Activated T-cell treated with anti-CD3 and anti-CD28 coated beads for 4 hours (primary cell): ENCODE results near the gene PRR35.
"Not testable (repeated sequence)": the region's sequence is repeated elsewhere in the genome, so short reads cannot be mapped to it uniquely, and the experiment has no call there.

ENCODE experiments used
- DNase-seq: peaks from one replicate; pipeline ENCODE4 v3.0.0-alpha.2; 2020

The PRR35 gene

GRCh38 chr16:597655-598054 lies 37.5 kb downstream of the PRR35 start:
- DNase-seq, result not testable (repeated sequence)

GRCh38 chr16:598823-599739 lies 38.9 kb downstream of the PRR35 start:
- DNase-seq, result no peak

GRCh38 chr16:600781-601180 lies 40.6 kb downstream of the PRR35 start:
- no peak for DNase-seq

GRCh38 chr16:603933-604332 lies 43.7 kb downstream of the PRR35 start:
- DNase-seq, result no peak

- DNase-seq, result no peak
Measured at GRCh38 chr16:606656-607307, 46.6 kb downstream of the PRR35 start.

GRCh38 chr16:608019-608418 lies 47.8 kb downstream of the PRR35 start:
- DNase-seq, result no peak

- no peak for DNase-seq
Measured at GRCh38 chr16:609316-609715, 49.1 kb downstream of the PRR35 start.

GRCh38 chr16:609984-610383 lies 49.8 kb downstream of the PRR35 start:
- no peak for DNase-seq

- DNase-seq, result peak; percentile 42
Measured at GRCh38 chr16:610513-611381, 50.6 kb downstream of the PRR35 start.

GRCh38 chr16:615122-615521 lies 54.9 kb downstream of the PRR35 start:
- DNase-seq, result no peak
